Daoy (cell line): ENCODE measurements around the gene ASAP3. TPM values are rescaled to one million over a fixed set of nuclear protein-coding genes. Genes with fewer than 3 reads are reported as not detected.
A peak's percentile ranks its signal among the peaks of the same experiment; 100 is the strongest.

Experiments used
- DNase-seq: peaks from one replicate; pipeline ENCODE4 v3.0.0-alpha.2; 2015; ENCODE audit warnings: low read depth
- total RNA-seq: library from RNA; depleted of rRNA; stranded (reverse); fragments of >200 nt; shearing (Covaris generic); gene quantifications from 2 replicates; pipeline ENCODE4 v1.2.3, GENCODE V29; 2014; rRNA removed

ASAP3 gene
- 5.7 and 9.1 TPM in 2 replicates for total RNA-seq

DNA sequence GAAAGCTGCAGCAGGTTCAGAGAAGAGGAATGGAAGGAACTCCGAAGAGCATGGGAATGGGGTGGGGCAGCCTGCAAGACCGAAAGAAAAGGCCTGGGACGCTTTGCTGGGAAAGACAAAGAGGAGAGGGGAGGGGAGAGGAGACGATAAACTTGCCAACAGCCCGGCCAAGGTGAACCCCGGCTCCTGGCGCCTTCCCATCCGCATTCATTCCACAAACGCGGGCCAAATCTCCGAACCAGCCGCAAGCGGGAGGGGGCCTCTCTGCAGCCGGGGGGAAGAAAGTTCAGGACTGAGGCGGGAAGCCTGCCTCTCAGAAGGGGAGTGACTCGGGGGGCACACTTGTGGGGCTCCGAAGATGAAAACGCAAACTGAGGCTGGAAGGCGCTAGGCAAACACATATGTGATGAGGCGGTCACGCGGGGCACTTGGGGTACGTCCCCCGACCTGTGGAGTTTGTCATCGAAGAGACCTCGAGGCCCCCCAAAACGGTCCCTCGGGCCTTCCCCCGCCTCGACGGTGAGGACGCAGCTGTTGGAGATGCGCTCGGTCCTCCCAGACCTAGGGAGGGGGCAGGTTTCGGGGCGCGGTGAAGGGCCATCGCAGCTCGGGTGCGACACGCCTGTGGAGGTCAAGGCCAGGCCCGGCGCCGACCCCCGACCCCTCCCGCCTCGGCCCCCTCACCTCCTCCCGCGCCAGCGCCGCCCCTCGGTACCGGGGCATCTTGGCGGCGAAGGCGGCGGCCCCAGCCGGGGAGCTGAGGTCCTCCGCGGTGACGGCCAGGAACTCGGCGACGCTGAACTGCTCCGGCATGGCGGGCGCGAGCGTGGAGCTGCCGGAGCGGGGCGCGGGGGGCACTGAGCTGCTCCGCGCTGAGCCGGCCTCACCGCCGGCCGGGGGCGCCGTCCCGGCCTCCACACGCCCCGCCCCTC, at the start of gene ASAP3:
TSS of gene ASAP3 (minus strand) at position 859 of the 932 bp plus-strand sequence. CDS start at position 813, 46 bp downstream.
- DNase-seq, result peak; percentile 35

DNA sequence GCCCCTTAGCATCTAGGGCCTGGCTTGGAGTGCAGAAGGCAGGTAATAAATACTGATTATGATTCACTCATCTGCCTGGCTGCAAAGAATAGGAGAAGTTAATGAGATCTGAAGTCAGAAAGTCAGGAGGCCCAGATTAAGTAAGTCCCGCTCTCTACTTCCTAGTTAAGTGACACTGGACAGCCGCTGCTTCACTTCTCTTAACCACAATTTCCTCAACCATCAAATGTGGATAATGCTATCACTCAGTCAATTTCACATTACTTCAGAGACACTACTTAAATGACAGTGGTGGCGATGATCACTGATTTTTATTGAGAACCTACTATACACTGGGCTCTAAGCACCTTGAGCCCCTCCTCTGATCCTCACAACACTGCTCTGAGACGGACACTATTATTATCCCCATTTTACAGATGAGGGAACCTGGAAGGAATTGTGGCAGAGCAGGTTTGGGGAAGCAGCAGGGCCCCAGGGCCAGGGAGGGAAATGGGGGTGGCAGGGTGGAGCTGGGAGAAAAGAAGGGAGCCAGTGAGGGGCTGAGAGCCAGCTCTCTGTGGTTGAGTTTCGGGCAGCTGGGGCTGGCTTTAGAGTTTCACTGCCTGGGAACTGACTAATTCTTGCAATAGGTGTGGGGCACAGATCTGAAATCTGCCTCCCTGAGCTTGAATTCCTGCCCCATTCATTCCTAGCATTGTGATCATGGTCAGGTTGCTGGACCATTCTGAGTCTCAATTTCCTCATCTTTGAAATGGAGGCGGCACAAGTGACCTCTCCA, 49.5 kb upstream of the ASAP3 start:
- no peak for DNase-seq

DNA sequence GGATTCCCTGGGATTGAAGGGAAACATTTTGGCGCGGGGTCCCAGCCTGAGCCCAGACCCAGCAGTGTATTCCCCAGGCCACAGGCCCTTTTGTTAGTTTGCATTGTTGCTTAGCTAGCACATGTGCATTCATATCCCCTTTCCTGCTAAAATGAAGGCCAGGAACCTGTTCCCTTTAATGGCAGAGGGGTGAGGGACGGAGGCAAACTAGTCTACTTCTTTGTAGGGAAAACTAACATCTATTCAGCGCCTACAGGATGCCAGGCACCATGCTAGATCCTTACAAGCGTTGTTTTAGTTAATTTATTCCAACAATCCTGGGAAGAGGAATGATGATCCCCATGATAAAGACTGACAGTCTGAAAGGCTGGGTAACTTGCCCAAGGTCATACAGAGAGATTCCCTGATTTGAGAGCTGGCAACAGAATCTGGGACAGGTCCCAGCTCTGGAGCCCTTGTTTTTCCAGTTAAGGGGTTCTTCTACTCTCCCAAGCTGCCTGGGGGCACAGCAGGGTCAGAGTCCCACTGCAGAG, 47.6 kb upstream of the ASAP3 start:
- DNase-seq, result no peak

DNA sequence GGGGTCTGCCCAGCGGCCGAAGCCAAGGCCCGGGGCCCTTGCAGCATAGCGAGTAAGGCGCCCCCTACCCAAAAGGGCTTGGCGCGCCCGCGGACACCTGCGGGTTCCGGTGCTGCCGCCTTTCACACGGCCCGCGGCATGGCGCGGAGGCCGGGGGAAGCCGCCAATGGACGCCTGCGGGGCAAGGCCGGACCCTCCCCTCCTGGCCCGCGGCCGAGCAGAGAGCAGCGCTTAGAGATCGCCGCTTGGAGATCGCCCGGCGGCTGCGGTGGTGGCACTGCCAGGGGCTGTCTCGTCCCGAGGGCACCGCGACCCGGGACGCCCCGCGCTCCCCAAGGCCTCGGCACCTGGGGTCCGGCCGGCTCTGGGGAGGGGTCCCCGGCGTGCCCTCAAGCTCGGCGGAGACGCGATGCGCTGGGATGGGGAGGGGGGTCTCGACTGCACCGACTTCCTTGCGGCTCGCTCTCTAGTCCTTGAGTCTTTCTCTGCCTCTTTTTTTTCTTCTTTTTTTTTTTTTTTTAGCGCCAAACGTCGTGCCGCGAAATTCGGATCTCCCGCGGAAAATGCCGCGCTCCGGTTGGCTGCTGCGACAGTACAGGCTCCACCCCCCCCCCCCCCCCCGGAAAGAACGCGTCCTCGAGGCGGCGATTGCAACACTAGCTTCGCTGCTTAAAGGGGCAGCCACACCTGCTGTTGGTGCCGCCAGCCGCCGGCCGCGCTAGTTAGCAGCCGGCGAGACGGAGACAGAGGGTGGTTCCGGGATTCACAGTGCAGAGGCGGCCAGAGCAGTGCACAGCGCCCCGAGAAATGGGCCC, 47.0 kb upstream of the ASAP3 start, which contains the start of gene E2F2:
TSS of gene E2F2 (minus strand) at position 487 of the 815 bp plus-strand sequence. CDS start at position 47, 440 bp downstream.
- peak; percentile 89 for DNase-seq

DNA sequence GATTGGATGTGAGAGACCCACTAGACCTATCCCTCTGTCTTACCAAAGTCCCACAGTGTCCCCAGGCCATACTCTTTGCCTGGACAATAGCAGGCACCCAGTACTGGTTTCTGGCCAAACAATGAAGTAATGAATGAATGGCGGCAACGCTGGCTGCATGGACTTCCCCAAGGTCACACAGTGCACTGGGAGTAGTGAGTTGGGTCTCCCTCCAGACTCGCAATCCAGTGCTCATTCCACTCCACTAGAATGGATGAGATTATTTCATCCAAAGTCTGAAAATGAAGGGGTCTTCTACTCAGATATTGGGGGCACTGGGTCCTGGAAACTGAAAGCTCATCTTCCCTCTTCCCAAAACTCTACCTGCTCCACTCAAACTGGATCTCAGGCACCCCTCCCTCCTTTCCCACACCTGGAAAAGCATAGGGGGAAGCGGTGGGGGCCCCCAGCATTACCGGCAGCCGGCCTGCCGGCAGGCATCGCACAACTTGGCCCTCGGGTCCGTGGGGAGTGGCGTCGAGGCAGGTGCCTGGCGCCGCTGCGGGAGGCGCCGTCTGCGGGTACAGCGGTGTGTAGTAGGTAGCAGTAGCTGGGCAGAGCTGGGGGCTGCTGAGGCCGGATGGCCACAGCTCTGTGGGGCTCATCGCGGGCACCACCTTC, 46.2 kb upstream of the ASAP3 start:
- DNase-seq, result no peak

DNA sequence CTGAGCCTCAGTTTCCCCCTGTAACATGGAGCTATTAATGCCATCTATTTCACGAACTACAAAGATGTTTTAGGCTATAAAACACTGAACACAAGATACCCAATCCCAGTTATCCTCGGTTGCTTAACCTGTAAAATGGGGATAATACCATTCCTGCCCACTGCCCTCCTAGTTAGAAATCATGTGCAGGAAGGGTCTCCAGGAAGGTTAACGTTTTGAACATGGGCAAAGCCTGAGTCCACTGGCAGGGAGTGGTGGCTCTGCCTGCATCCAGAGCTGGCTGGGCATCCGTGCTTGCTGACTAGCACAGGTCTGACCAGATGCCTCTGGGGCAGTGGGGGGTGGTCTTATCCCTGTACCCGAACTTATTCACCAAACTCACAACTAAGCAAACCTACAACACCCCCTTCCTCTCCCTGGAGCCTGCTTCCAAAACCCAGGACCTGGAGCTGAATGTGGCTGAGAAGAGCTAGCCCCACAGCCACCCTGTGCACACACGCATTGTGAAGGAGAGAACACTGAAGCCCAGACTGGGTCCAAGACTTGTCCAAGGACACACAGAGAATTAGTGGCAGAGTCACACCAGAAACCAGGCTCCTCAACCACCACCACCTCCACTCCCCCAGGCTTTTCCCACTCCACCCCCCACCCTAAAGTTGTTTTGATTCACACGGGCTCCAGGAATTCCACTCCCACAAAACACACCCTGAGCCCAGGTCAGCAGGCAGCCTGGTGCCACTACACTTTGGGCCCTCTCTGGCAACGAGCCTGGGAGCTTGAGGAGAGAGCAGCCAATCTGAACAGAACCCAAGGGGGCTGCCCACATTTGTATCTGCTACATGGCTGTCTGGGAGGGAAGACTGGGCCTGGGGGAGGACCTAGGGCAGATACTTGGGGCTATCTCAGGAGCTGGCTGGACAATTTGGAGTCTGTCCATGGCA, 45.4 kb upstream of the ASAP3 start:
- peak; percentile 49 for DNase-seq

DNA sequence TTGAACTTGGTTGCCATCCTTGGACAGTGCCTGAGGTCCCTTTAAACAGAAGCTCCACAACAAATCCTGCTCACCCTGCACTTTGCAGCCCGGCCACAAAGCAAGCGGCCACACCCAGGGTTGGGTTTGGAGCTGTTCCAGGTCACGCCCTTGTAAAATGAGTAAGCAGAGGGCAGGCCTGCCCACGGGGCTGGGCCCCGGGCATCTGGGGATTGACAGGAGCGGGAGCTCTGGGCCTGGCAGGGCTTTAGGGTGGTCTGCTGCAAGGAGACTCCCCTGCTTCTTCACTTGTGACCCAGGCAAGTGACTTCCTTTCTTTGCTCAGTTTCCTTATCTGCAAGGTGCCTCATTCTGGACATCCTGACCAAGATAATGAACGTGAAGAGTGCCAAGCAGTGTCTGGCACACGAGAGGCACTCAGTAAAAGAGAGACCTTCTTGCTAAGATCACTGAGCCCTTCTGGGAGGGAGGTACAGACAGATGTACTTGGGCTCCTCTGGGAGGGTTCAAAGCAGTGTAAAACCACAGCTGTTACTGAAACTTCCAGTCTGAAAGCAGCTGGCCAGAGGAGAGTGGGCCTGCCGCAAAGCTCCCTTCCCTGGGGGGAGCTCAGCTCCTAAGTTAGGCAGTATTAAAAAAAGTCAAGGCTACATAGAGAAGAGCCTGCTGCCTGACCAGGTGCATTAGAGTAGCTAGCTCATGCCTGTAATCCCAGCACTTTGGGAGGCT, 44.4 kb upstream of the ASAP3 start:
- peak; percentile 96 for DNase-seq

DNA sequence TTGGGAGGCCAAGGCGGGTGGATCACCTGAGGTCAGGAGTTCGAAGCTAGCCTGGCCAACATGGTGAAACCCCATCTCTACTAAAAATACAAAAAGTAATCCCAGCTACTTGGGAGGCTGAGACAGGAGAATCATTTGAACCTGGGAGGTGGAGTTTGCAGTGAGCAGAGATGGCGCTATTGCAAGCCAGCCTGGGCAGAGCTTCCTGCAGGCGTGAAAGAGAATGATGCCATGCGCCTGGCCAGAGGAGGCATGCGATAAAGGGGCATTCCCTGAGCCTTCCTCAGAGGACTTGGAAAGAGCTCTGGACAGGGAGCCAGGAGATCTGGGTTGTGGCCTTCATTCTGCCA, 43.9 kb upstream of the ASAP3 start:
- DNase-seq, result no peak

DNA sequence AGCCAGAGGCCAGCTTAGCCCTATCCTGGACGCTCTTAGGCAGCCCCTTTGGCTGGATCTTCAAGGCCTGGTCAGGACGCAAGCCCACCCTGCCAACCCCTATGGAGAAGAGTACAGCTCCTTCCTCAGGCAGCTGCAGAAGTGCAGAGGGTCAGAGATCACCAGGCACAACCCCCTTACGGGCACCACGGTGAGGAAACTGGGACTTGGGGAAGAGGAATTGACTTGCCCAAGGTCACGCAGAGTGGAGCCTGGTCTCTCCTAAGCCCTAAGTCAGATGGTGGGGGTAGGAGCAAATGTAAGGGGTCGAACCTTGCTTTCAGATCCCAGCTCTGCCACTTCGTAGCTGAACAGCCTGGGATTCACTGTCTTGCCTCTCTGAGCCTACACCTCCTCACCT, 43.4 kb upstream of the ASAP3 start:
- DNase-seq, result no peak

DNA sequence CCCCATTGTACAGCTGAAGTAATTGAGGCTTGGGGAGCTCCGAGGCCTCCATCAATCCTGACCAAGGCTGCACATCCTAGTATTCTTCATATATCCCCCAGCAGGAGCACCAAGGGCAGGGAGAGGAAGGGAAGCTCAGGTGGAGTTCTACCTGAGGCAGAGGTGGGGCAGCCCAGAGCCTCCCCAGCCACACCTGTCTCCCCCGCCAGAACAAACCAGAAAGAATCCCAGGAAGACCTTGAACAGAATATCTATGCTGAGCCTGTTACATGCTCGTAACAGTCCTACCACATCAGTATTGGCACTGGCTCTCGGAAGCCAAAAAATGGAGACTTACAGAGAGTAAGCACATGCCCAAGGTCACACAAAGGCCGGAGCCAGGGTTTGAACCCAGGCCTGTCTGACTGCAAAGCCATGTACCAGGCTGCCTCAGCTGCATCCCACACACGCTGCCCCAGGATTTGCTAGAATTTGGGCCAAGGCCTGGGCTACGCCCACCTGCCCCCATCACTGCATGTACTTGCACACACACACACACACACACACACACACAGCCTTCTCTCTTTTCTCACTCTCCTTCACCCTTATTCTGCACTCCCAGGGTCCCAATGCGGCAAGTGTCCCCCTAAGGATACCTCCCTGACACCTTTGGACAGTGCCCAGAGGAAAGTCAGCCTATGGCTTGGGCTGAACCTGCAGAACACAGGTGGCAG, 42.5 kb upstream of the ASAP3 start:
- no peak for DNase-seq

DNA sequence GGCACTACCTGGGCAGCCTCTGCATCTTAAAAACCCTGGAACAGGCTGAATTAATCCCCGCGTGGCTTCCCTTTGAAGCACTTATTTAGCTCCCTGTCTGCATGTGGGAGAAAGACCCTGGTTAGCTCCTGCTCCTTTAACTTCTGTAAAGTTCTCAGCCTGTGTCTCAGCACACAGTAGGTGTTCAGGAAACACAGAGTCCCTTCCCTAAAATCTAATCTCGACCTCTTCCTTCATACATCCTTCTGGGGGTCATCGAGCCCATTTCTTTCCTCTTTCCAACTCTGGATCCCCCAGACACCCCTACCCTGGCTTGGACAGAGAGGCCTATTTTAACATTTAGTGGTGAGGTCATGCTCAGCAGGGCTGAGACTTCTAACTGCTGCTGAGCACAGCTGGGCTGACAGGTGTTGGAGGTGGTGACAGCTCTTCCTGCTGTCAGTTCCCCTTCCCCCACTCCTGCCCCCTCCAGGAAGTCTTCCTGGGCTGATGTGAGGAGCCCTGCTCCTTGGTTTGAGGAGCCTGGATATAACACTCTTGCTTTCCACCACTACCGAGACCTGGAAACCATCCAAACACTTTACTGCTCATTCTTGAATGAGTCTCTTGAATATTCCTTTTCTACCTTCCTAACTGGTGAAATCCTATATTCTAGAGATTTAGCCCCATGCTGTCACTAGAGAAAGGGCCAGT, 41.7 kb upstream of the ASAP3 start:
- no peak for DNase-seq

DNA sequence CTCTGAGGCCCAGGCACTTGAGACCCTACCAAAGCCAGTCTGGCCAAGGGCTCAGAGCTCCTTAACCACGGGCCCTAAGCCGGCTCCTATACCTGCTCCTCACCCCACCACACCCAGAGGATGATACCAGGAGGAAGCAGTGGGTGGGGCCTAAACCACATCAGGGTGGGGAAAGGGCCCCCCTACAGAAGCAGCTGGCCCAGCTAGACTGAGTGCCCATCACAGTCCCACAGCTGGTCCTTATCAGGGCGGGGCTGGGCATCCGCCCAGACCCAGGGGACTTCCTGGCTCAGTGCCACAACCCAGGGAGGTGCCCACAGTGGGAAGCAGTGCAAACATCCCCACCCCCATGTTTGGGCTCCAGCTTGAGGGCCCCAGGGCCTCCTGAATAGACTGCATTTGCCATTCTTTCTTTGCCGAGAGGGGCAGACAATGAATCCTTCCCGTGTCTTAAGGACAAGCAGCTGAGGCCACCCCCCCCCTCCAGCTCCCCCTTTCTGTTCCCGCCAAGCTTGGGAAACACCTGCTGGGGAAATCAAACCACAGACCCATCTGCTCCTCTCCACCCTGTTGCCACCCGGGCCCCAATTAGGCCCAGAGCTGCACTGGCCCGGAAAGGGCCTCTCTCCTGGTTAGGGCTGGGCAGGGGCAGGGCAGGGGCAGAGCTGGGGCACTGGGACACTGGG, 40.9 kb upstream of the ASAP3 start:
- DNase-seq, result peak; percentile 70

DNA sequence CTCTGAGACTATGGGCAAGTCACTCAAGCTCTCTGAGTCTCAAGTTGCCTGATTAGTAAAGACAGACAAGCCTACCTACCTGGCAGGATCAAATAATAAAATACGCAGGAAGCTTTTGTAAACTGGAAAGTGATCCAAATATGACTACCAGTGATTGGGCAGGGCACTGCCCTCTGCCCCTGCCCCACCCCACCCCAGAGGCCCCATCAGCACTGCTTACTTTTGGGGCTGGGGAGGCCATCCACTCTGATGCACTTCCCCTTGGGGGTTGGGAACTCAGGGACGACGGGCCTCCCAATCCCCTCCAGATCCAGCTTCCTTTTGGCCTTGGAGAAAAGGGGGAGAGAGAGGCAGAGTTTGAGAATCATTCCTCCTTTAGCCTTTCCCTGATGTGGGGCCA, 40.2 kb upstream of the ASAP3 start:
- no peak for DNase-seq

DNA sequence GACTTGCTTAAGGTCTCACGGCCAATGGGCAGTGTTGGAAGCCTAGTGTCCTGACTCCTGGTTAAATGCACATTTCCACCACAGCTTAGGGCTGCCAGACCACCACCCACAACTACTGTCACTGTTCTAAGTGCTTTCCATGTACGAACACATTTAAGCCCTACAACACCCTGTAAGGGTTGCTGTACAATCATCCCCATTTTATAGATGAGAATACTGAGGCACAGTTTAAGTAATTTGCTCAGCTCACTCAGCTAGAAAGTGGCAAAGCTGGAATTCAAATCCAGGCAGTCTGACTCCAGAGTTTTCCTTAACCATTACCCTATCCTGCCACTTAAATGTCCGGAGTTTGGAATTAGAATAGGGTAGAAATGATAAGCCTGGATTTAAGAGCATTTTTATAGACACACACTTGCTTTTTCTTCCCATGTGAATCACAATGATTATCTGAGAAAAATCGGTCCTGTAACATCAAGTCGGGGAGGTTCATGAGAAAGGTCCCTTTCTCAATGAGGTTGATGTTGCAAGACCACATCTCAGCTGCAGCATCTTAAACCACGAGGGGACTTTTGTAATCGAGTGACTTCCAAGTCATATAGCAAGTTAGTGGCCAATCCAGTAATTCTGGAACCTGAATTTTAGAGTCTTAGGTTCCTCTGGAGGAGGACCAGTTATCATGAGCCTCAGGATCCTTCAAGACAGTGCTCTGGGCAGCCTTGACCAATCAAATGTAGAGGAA, 38.4 kb upstream of the ASAP3 start:
- no peak for DNase-seq

DNA sequence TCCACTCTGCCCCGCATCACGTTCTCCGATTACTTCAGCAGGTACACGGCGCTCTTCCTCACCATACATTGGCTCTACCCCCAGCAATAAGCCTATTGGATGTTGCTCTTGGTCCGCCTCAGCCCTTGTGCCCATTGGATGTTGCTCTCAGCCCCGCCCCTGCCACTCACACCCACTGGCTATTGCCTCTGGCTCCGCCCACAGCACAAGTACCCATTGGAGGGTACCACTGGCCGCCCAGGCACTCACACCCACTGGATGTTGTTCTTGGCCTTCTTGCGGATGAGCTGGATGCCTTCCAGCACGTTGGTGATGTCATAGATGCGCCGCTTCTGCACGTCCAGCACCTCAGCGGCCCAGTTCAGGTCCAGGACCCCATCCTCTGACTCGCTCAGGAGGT, 37.6 kb upstream of the ASAP3 start:
- DNase-seq, result peak; percentile 30

DNA sequence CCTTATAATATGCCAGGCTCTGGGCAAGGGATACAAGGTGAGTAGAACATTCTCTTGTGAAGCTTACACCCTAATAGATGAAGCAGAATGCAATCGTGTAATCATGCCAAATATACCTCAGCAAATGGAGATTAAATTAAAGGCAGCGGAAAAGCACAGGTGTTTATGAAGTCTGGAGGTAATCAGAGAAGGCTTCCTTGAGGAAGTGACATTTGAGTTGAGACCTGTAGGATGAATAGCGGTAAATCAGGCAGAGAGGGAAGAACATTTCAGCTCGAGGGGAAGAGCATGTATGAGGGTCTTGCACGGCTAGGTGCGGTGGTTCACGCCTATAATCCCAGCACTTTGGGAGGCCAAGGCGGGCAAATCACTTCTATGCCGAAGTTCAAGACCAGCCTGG, 33.6 kb upstream of the ASAP3 start:
- DNase-seq, result no peak

DNA sequence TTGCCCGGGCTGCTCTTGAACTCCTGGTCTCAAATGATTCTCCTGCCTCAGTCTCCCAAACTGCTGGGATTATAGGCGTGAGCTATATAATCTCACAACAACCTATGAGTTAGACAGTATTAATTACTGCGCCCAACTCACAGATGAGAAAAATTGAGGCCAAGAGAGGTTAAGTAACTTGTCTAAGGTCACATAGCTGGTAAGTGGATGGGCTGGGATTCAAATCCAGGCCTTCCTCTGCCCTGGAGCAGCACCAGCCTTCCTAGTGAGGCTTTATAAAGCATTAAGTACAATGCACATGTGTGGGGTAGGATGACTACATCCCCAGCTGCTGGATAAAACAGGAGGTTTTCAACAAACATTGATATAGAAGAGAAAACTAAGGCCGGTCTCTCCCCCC, 31.9 kb upstream of the ASAP3 start:
- DNase-seq, result no peak
